HepG2 (cell line): ENCODE data around the gene MYO3B.

Experiments used
- CENPX ChIP-seq: sonication (generic); formaldehyde crosslinking; IDR thresholded peaks from 2 replicates; pipeline ENCODE4 v1.9.0; 2021; ENCODE audit warnings: mild to moderate bottlenecking, missing genetic modification reagents, moderate library complexity
- GTF3A ChIP-seq: sonication (generic); formaldehyde crosslinking; conservative IDR thresholded peaks from 2 replicates; pipeline ENCODE4 v1.4.0; 2020; ENCODE audit warnings: mild to moderate bottlenecking, missing genetic modification reagents
- PHF8 ChIP-seq: sonication (generic); formaldehyde crosslinking; IDR thresholded peaks from 2 replicates; pipeline ENCODE4 v1.5.0; 2020; ENCODE audit warnings: missing genetic modification reagents
- RAD51 ChIP-seq: fragments of 450-650 bp; IDR thresholded peaks from 2 replicates; pipeline ENCODE4 v1.6.1; 2016; ENCODE audit warnings: borderline replicate concordance
- UBTF ChIP-seq: sonication (generic); formaldehyde crosslinking; IDR thresholded peaks from 2 replicates; pipeline ENCODE4 v1.4.0; 2020; ENCODE audit warnings: mild to moderate bottlenecking, missing genetic modification reagents

GRCh38 chr2:170240629-170241028 lies 62.7 kb downstream of the MYO3B start:
- TF ChIP-seq CENPX (no peak), UBTF (CRISPR knock-in tag) (no peak), PHF8 (CRISPR knock-in tag) (no peak), GTF3A (no peak), RAD51 (no peak)
